Kidney epithelial cell (primary cell): ENCODE data around the gene UNC79. TPM values are rescaled to one million over a fixed set of nuclear protein-coding genes. Genes with fewer than 3 reads are reported as not detected.

Experiments
- DNase-seq: peaks from one replicate; pipeline ENCODE4 v3.0.0-alpha.2; 2010; ENCODE audit warnings: low read depth
- H3K27me3 ChIP-seq: 2 replicates; pipeline ENCODE4 v1.6.0; 2011; ENCODE audit warnings: low read length; ENCODE audit not compliant: control insufficient read depth, insufficient read depth
- H3K36me3 ChIP-seq: 2 replicates; pipeline ENCODE4 v1.5.1; 2011; ENCODE audit warnings: low read length; ENCODE audit not compliant: control insufficient read depth, insufficient read depth
- H3K4me3 ChIP-seq: 2 replicates; pipeline ENCODE4 v1.5.1; 2011; ENCODE audit warnings: low read depth, mild to moderate bottlenecking, control low read depth, low read length
- total RNA-seq: library from RNA; depleted of rRNA; stranded (reverse); fragments of >200 nt; gene quantifications from 2 replicates; pipeline ENCODE4 v1.2.3, GENCODE V29; 2015
- TF ChIP-seq, protein P1 (sequence below): IDR thresholded peaks from 2 replicates; pipeline ENCODE4 v1.5.1; 2011; ENCODE audit warnings: mild to moderate bottlenecking, moderate library complexity, low read length, control low read depth, inconsistent platforms; ENCODE audit not compliant: insufficient read depth, poor library complexity, severe bottlenecking

The UNC79 gene
- total RNA-seq, 1 donor from 2014 or later: 0.13 TPM

DNA sequence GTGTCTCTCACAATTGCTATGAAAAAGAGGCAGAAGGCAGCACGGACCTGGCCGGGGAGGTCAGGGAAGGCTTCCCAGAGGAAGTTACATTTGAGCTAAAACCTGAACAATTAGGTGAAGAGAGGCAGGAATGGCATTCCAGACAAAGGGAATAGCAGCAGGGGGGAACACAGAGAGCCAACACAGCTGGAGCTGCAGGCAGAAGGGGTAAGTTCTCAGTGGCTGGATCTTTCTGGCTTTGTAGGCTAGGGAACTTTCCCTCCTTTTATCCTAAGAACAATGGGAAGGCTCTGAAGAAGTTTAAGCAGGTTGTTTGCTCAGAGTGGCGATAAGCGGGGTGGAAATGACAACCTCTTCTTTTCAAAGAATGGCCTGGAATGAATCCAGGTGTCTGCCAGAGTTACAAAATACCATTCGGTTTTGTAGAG is 257.5 kb downstream of the UNC79 start:
- no peak for DNase-seq
- Histone ChIP-seq H3K36me3 (no peaks in the 10 kb centered on the region), H3K4me3 (no peak overlapping the region), H3K27me3 (no peaks in the 10 kb centered on the region)
- TF ChIP-seq, protein P1, sequence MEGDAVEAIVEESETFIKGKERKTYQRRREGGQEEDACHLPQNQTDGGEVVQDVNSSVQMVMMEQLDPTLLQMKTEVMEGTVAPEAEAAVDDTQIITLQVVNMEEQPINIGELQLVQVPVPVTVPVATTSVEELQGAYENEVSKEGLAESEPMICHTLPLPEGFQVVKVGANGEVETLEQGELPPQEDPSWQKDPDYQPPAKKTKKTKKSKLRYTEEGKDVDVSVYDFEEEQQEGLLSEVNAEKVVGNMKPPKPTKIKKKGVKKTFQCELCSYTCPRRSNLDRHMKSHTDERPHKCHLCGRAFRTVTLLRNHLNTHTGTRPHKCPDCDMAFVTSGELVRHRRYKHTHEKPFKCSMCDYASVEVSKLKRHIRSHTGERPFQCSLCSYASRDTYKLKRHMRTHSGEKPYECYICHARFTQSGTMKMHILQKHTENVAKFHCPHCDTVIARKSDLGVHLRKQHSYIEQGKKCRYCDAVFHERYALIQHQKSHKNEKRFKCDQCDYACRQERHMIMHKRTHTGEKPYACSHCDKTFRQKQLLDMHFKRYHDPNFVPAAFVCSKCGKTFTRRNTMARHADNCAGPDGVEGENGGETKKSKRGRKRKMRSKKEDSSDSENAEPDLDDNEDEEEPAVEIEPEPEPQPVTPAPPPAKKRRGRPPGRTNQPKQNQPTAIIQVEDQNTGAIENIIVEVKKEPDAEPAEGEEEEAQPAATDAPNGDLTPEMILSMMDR: no peak

DNA sequence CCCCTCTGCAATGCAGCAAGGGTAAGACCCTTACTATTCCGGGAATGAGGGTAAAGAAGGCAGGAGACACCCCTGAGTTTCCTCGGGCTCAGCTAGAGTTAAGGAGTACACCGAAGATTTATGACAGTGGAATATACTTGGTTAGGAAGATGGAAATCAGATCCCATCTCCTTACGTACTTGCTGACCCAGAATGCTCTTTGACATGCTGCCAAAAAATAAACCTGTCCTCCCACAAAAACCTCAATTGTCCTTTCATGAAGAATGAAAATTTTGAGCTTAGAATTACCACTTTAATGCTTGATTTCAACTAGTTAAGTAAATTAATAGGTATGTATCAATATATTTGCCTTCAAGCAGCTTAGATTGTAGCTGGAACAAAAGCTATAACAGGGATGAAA is 258.1 kb downstream of the UNC79 start:
- Histone ChIP-seq H3K36me3 (no peaks in the 10 kb centered on the region), H3K27me3 (no peaks in the 10 kb centered on the region), H3K4me3 (no peak overlapping the region)
- TF ChIP-seq, protein P1: no peak
- no peak for DNase-seq

DNA sequence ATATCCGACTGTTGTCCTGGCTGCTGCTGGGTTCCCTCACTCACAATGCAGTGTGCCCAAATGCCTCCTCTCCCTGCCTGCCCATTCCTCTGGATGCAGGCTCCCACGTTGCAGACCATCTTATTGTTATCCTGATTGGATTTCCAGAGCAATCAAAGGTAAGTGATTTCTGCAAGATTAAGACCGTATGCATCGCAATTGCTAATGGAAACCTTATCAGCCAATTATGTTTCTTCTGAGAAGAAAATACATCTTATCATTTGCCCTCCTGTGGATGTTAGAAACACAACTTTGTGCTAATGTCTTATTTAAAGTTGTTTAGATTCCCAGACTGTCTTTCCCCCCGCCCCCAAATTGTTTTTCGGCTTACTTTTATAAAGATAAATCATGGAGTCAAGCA is 259.4 kb downstream of the UNC79 start:
- DNase-seq: no peak
- Histone ChIP-seq H3K27me3 (no peaks in the 10 kb centered on the region), H3K4me3 (no peak overlapping the region), H3K36me3 (no peaks in the 10 kb centered on the region)
- TF ChIP-seq, protein P1: no peak

DNA sequence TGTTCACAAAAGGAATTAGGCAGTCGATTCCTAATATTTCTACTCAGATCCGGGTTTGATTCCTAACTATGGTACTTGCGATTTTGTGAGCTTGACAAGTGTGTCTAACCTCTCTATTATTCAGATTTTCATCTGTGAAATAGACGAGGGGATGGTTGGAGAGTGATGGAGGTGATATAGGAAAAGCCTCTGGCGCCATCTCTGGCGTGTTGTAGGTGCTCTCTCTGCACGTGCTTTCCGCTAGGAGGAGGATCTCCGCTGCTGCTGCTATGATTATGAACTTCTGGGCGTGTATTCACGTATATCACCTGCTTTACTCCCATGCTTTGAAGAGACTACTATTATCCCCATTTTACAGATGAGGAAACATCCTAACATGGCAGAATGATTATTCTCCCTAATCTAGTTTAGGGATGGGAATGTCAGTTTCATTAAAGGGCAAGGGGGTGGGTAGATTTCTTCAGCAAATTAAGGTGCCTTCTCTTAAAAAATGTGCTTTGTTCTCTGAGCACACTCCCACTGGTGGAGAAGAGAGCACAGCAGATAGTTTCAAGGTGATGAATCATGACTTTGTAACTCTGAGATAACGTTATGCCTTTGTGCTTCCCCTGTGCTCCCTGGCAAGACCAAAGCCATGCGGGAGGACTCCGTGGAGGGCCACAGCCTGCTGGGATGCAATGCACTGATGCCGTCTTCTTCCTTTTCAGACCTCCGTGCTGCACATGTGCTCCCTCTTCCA is 260.5 kb downstream of the UNC79 start:
- Histone ChIP-seq H3K27me3 (no peaks in the 10 kb centered on the region), H3K36me3 (no peaks in the 10 kb centered on the region), H3K4me3 (no peak overlapping the region)
- TF ChIP-seq, protein P1: no peak
- DNase-seq: no peak

DNA sequence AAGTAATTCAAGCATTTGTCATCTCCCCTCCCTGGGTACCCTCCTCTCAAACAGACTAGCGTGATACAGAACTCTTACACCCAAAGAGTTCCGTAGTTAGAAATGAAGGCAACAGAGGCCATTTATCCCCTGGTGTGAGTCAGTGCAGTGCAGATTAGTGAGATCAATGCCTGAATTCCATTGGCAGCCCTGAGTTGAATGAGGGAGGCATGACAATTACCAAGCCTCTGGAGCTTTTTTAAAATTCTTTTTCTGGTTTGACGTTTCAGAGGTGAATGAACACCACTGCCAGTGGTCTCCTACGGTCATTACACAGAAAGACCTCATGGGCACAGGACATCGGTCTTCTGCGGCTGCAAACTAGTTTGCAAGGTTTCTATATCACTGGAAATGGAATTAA is 263.2 kb downstream of the UNC79 start:
- Histone ChIP-seq H3K27me3 (no peaks in the 10 kb centered on the region), H3K36me3 (no peaks in the 10 kb centered on the region), H3K4me3 (no peak overlapping the region)
- TF ChIP-seq, protein P1: no peak
- DNase-seq: no peak

DNA sequence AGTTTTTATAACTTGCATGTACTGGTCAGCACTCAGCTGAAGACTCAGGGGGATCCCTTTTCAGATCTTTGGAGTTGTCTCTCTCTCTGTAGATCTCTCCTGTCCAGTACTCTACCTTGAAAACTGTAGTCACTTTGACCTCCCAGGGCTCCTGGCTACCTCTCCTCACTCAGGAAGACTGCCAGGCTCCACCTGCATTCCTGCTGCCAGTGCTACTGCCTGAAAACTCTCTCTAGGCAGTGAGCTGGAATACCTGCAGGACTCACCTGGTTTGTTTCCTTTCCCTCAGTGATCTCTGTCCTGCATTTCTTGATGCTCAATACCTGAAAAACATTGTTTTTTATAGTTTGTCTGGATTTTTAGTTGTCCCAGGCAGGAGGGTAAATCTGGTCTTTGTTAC is 270.2 kb downstream of the UNC79 start:
- H3K36me3 ChIP-seq: no peaks in the 10 kb centered on the region
- TF ChIP-seq, protein P1: no peak
- no peaks in the 10 kb centered on the region for H3K27me3 ChIP-seq
- H3K4me3 ChIP-seq: no peak overlapping the region
- DNase-seq: no peak
